Panc1 (cell line): ENCODE results near the gene TENT4B. TPM values are rescaled to one million over a fixed set of nuclear protein-coding genes. Genes with fewer than 3 reads are reported as not detected.

Experiments
- ATAC-seq: fragments of 200-7000 bp; cut with Tn5 transposase; 2 replicates; pipeline ENCODE4 v1.9.1; 2020; ENCODE audit warnings: mild to moderate bottlenecking, moderate library complexity
- BruUV-seq: library from RNA; stranded (reverse); fragments of 400-500 nt; replicated peaks from 2 replicates; lab custom pipeline; 2021; lab: Mats Ljungman, UMichigan
- CTCF ChIA-PET: fragments of 300-600 bp; sonication (Branson Sonifier 250); formaldehyde crosslinking; loops from one replicate; lab custom pipeline; 2022; ENCODE audit warnings: antibody characterized with exemption; lab: Charles Lee
- POLR2A ChIA-PET: fragments of 300-600 bp; sonication (Branson Sonifier 250); formaldehyde crosslinking; loops from one replicate; lab custom pipeline; 2022; ENCODE audit warnings: antibody characterized with exemption; lab: Charles Lee
- DNase-seq: peaks from one replicate; pipeline ENCODE4 v3.0.0-alpha.2; 2010; ENCODE audit warnings: low read depth, low spot score
- H3K27ac ChIP-seq: 2 replicates; pipeline ENCODE4 v1.5.1; 2011; ENCODE audit warnings: mild to moderate bottlenecking, low read length, inconsistent platforms
- H3K27me3 ChIP-seq: fragments of 200-500 bp; sonication (Bioruptor generic); 2 replicates; pipeline ENCODE4 v1.6.0; 2014; ENCODE audit warnings: low read length, inconsistent platforms; ENCODE audit not compliant: control insufficient read depth, insufficient read depth
- H3K36me3 ChIP-seq: fragments of 200-500 bp; sonication (Bioruptor generic); 2 replicates; pipeline ENCODE4 v1.5.1; 2014; ENCODE audit warnings: inconsistent platforms, mild to moderate bottlenecking, low read length, moderate library complexity; ENCODE audit not compliant: control insufficient read depth, insufficient read depth
- H3K4me1 ChIP-seq: 2 replicates; pipeline ENCODE4 v1.5.1; 2011; ENCODE audit warnings: inconsistent platforms, mild to moderate bottlenecking, low read length, moderate library complexity; ENCODE audit not compliant: control insufficient read depth, insufficient read depth
- H3K4me3 ChIP-seq, 2 experiments: 2 replicates each; pipeline ENCODE4 v1.5.1; 2011 to 2012; ENCODE audit warnings: low read depth in 2 of 2, low read length in 2 of 2, mild to moderate bottlenecking in 2 of 2, inconsistent platforms in 1 of 2, moderate library complexity in 1 of 2
- H3K9me3 ChIP-seq: fragments of 200-500 bp; sonication (Bioruptor generic); 2 replicates; pipeline ENCODE4 v1.5.1; 2014; ENCODE audit warnings: low read depth, mild to moderate bottlenecking, inconsistent platforms, low read length, moderate library complexity; ENCODE audit not compliant: control insufficient read depth, insufficient read depth
- CTCF ChIP-seq: fragments of 450-650 bp; IDR thresholded peaks from 2 replicates; pipeline ENCODE4 v1.5.1; 2017; ENCODE audit warnings: mild to moderate bottlenecking
- POLR2AphosphoS5 ChIP-seq: IDR thresholded peaks from 2 replicates; pipeline ENCODE4 v1.6.1; 2012; ENCODE audit warnings: mild to moderate bottlenecking, low read depth, low read length, moderate library complexity
- REST ChIP-seq, 2 experiments: IDR thresholded peaks; 2 replicates each; pipeline ENCODE4 v1.6.1; 2011 to 2012; ENCODE audit warnings: low read depth in 2 of 2, control low read depth in 1 of 2, low read length in 1 of 2, mild to moderate bottlenecking in 1 of 2, moderate library complexity in 1 of 2; ENCODE audit not compliant: insufficient read depth in 1 of 2
- SIN3A ChIP-seq: IDR thresholded peaks from 2 replicates; pipeline ENCODE4 v1.6.1; 2012; ENCODE audit warnings: low read depth, mild to moderate bottlenecking, low read length, moderate library complexity, borderline replicate concordance; ENCODE audit not compliant: insufficient read depth
- TCF7L2 ChIP-seq: IDR thresholded peaks from 2 replicates; pipeline ENCODE4 v1.6.1; 2011; ENCODE audit warnings: mild to moderate bottlenecking, low read depth, low read length, inconsistent platforms
- in situ Hi-C: cut with HindIII; loops from 2 replicates; pipeline ENCODE4 v1.10.0; 2016; ENCODE audit warnings: low sequenced_read_pairs, low pct_unique_long_range_greater_than_20kb
- intact Hi-C: fragments of 100-400 bp; cut with micrococcal nuclease; formaldehyde crosslinking; loops from one replicate; pipeline ENCODE4 v1.10.0; 2022; ENCODE audit not compliant: unreplicated experiment
- total RNA-seq: library from RNA; stranded (reverse); gene quantifications from one replicate; pipeline ENCODE4 v1.2.1, GENCODE V29; 2021; ENCODE audit not compliant: unreplicated experiment

TENT4B gene
- total RNA-seq, 1 experiment from 2014 or later = 9.7 TPM

- TF ChIP-seq CTCF (no peak), REST (IDR thresholded peaks at IDR 0.05; ENCODE audit: insufficient read depth in 1 of 2, low read depth in 2 of 2, low read length in 1 of 2) (no peak), TCF7L2 (no peak), SIN3A (no peak), POLR2AphosphoS5 (no peak)
- H3K27ac ChIP-seq = no peak overlapping the region
- CTCF ChIA-PET = no interaction called here
- ATAC-seq (no peak), DNase-seq (no peak)
- no peaks in the 10 kb centered on the region for H3K36me3 ChIP-seq
- no TSS peak for BruUV-seq
- in situ Hi-C loops (no loop called here), intact Hi-C loops (no loop called here)
- 0 out of 2 replicates have a peak, but pooled peaks cover 3% of the 10 kb centered on the region for H3K4me1 ChIP-seq
- H3K27me3 ChIP-seq = no peaks in the 10 kb centered on the region
- POLR2A ChIA-PET = no interaction called here
- H3K4me3 ChIP-seq = no peak overlapping the region
- no peaks in the 10 kb centered on the region for H3K9me3 ChIP-seq
These were observed 29.3 kb downstream of the TENT4B start for GRCh38 chr16:50182441-50182840.

- BruUV-seq = no TSS peak
- in situ Hi-C loops (no loop called here), intact Hi-C loops (no loop called here)
- Histone ChIP-seq H3K4me3 (no peak overlapping the region), H3K9me3 (no peaks in the 10 kb centered on the region), H3K36me3 (no peaks in the 10 kb centered on the region), H3K27me3 (no peaks in the 10 kb centered on the region), H3K27ac (no peak overlapping the region), H3K4me1 (0 out of 2 replicates have a peak, but pooled peaks cover 3% of the 10 kb centered on the region)
- ATAC-seq (no peak), DNase-seq (no peak)
- CTCF ChIA-PET = no interaction called here
- POLR2A ChIA-PET = no interaction called here
- TF ChIP-seq POLR2AphosphoS5 (no peak), TCF7L2 (no peak), CTCF (no peak), SIN3A (no peak), REST (IDR thresholded peaks at IDR 0.05; ENCODE audit: insufficient read depth in 1 of 2, low read depth in 2 of 2, low read length in 1 of 2) (no peak)
These were observed 30.2 kb downstream of the TENT4B start for GRCh38 chr16:50183316-50183715.
